D721Med (cell line): ENCODE data around the gene CYP27B1.
A peak's percentile ranks its signal among the peaks of the same experiment; 100 is the strongest.

Source experiments
- DNase-seq: peaks from one replicate; pipeline ENCODE4 v3.0.0; 2011; ENCODE audit warnings: low spot score; ENCODE audit not compliant: insufficient read length
- FAIRE-seq: peaks from 2 replicates; lab custom pipeline; 2011; peaks lifted over from hg19 to GRCh38; lab: Jason Lieb, UNC
- TF ChIP-seq, protein P1 (sequence below): IDR thresholded peaks from 2 replicates; pipeline ENCODE4 v1.5.1; 2012; ENCODE audit warnings: mild to moderate bottlenecking, control low read depth; ENCODE audit not compliant: insufficient read depth; ENCODE audit errors: missing control alignments

Gene CYP27B1

DNA sequence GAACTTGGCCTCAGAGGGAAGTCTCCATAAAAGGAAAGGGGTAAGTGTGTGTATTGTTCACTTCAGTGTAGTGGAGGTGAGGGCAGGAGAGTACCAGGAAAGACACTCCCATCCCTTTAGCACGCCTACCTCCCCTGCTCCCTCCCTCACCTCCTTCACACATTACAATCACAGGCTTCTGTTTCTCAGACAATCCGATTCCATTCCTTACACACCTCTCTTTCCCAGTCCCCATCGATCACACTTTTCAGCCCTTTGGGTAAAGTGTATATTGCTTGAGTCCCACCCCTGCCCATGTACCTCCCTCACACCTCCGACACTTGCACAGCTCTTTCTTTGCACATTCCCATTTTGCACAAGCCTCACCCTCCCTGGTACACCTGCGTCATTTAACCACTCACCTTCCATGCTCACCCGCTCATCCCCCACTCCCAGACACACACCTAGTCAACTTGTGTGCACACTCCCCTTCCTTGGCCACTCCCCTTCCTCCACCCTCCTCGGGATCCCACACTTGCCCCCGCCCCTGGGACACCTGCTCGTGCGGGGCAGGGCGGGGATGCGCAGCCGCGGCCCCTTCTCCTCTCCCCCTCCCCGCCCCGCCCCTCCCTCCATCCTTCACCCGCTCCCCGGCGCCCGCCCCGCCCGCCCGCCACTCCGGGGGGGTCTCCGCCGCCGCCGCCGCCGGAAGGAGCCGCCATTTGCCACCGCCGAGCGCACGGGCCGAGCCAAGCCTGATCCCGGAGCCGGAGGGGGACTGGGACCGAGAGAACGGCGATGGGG is 12.3 kb downstream of the CYP27B1 start, which contains the start of gene MARCHF9:
Gene MARCHF9, plus strand, starts transcription at position 693 of the 783 bp plus-strand sequence. CDS start 426 bp downstream, outside the sequence.
- TF ChIP-seq, protein P1, sequence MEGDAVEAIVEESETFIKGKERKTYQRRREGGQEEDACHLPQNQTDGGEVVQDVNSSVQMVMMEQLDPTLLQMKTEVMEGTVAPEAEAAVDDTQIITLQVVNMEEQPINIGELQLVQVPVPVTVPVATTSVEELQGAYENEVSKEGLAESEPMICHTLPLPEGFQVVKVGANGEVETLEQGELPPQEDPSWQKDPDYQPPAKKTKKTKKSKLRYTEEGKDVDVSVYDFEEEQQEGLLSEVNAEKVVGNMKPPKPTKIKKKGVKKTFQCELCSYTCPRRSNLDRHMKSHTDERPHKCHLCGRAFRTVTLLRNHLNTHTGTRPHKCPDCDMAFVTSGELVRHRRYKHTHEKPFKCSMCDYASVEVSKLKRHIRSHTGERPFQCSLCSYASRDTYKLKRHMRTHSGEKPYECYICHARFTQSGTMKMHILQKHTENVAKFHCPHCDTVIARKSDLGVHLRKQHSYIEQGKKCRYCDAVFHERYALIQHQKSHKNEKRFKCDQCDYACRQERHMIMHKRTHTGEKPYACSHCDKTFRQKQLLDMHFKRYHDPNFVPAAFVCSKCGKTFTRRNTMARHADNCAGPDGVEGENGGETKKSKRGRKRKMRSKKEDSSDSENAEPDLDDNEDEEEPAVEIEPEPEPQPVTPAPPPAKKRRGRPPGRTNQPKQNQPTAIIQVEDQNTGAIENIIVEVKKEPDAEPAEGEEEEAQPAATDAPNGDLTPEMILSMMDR: no peak
- DNase-seq (peak; percentile 64), FAIRE-seq (no peak)

- FAIRE-seq: no peak
- TF ChIP-seq, protein P1: no peak
- no peak for DNase-seq
These were observed 13.0 kb downstream of the CYP27B1 start for GRCh38 chr12:57753756-57754337.

DNA sequence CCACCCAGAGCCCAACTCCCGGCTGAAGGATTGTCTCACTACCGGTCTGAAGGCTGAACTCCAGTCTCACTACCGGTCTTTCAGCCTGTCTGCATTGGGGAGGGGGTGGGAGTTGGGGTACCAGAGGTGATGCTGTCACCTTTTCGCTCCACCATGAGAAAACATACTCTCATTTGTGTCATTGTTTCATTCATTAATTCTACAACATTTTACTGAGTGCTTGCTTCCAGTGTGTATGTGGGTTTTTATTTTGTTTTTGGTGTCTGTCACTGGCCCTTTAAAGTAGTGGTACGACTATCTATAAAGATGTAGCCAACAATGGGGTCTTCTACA is 14.2 kb downstream of the CYP27B1 start:
- FAIRE-seq: no peak
- TF ChIP-seq, protein P1: no peak
- DNase-seq: no peak

GRCh38 chr12:57751788-57752667 is 14.8 kb downstream of the CYP27B1 start, which contains the start of gene CDK4:
TSS of gene CDK4 (minus strand) at chr12:57752310. CDS start at chr12:57751717, 593 bp downstream.
- TF ChIP-seq, protein P1: no peak
- FAIRE-seq: no peak
- DNase-seq: peak; percentile 55

DNA sequence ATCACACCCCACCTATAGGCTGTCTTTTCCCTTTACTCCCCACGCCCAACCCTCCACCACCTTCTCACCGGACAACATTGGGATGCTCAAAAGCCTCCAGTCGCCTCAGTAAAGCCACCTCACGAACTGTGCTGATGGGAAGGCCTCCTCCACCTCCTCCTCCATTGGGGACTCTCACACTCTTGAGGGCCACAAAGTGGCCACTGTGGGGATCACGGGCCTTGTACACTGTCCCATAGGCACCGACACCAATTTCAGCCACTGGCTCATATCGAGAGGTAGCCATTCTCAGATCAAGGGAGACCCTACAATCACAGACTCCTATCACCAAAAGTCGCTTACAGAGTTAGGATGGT is 15.5 kb downstream of the CYP27B1 start:
- DNase-seq (no peak), FAIRE-seq (no peak)

GRCh38 chr12:57750561-57751431 is 16.1 kb downstream of the CYP27B1 start:
- no peak for FAIRE-seq
- TF ChIP-seq, protein P1: no peak

More for the DNA sequence above, 15.5 kb downstream of the CYP27B1 start:
- TF ChIP-seq, protein P1: no peak

More at GRCh38 chr12:57750561-57751431, 16.1 kb downstream of the CYP27B1 start:
- DNase-seq: no peak
